BLaER1 (cell line): ENCODE measurements around the gene SOD1.

ENCODE experiments used
- H3K27ac ChIP-seq: shearing (Covaris generic); formaldehyde crosslinking; 2 replicates; pipeline ENCODE4 v1.8.1; 2022
- H3K27me3 ChIP-seq: shearing (Covaris generic); formaldehyde crosslinking; 2 replicates; pipeline ENCODE4 v1.8.1; 2022
- H3K36me3 ChIP-seq: shearing (Covaris generic); formaldehyde crosslinking; 2 replicates; pipeline ENCODE4 v1.8.1; 2022
- H3K4me1 ChIP-seq: shearing (Covaris generic); formaldehyde crosslinking; 2 replicates; pipeline ENCODE4 v1.8.1; 2022
- H3K4me2 ChIP-seq: shearing (Covaris generic); formaldehyde crosslinking; 2 replicates; pipeline ENCODE4 v1.8.1; 2022
- H3K4me3 ChIP-seq: shearing (Covaris generic); formaldehyde crosslinking; 2 replicates; pipeline ENCODE4 v1.8.1; 2022
- H3K9ac ChIP-seq: shearing (Covaris generic); formaldehyde crosslinking; 2 replicates; pipeline ENCODE4 v1.8.1; 2022
- H3K9me3 ChIP-seq: shearing (Covaris generic); formaldehyde crosslinking; 2 replicates; pipeline ENCODE4 v1.8.1; 2022
- H4K20me1 ChIP-seq: shearing (Covaris generic); formaldehyde crosslinking; 2 replicates; pipeline ENCODE4 v1.8.1; 2022
- Cebpa-rat ChIP-seq: shearing (Covaris generic); IDR thresholded peaks from 2 replicates; pipeline ENCODE4 v1.8.1; 2022

Gene SOD1

DNA sequence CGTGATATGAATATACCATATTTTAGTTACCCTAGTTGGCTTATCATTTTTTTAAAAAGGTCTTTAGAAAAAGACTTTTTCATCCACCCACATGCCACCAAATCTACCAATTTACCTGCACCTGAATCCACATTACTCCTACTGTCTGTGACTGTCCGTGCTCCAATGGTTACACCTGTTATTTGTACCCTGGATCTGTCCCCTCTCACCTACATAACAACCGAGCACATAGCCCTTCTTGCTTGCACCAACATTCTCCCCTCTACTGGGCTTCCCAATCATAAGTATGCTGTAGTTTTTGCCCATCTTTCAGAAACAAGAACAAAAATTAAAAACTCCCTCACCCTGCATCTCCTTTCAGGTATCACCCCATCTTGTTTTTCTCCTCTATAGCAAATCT lies 17.6 kb downstream of the SOD1 start:
- no peak overlapping the region for H3K9ac ChIP-seq
- H3K4me1 ChIP-seq, result no peaks in the 10 kb centered on the region
- H3K27ac ChIP-seq, result no peak overlapping the region
- no peaks in the 10 kb centered on the region for H3K9me3 ChIP-seq
- TF ChIP-seq Cebpa-rat, result no peak
- no peak overlapping the region for H3K4me3 ChIP-seq
- peaks cover 50% of the 10 kb centered on the region for H3K36me3 ChIP-seq
- no peaks in the 10 kb centered on the region for H3K27me3 ChIP-seq
- no peak overlapping the region for H3K4me2 ChIP-seq
- peaks cover 2% of the 10 kb centered on the region for H4K20me1 ChIP-seq

GRCh38 chr21:31678478-31678877 lies 19.0 kb downstream of the SOD1 start:
- Histone ChIP-seq H4K20me1 (0 out of 2 replicates have a peak, but pooled peaks cover 7% of the 10 kb centered on the region), H3K9me3 (no peaks in the 10 kb centered on the region), H3K36me3 (peaks cover 56% of the 10 kb centered on the region), H3K27me3 (no peaks in the 10 kb centered on the region), H3K4me3 (no peak overlapping the region), H3K27ac (no peak overlapping the region), H3K4me1 (no peaks in the 10 kb centered on the region), H3K4me2 (no peak overlapping the region), H3K9ac (no peak overlapping the region)
- TF ChIP-seq Cebpa-rat, result no peak

- H3K9me3 ChIP-seq, result no peaks in the 10 kb centered on the region
- no peak overlapping the region for H3K4me3 ChIP-seq
- 0 out of 2 replicates have a peak, but pooled peaks cover 7% of the 10 kb centered on the region for H4K20me1 ChIP-seq
- TF ChIP-seq Cebpa-rat, result no peak
- H3K27me3 ChIP-seq, result no peaks in the 10 kb centered on the region
- no peaks in the 10 kb centered on the region for H3K4me1 ChIP-seq
- H3K9ac ChIP-seq, result no peak overlapping the region
- peaks cover 89% of the 10 kb centered on the region for H3K36me3 ChIP-seq
- H3K4me2 ChIP-seq, result no peak overlapping the region
- H3K27ac ChIP-seq, result no peak overlapping the region
These were observed 23.1 kb downstream of the SOD1 start for GRCh38 chr21:31682620-31683019.

DNA sequence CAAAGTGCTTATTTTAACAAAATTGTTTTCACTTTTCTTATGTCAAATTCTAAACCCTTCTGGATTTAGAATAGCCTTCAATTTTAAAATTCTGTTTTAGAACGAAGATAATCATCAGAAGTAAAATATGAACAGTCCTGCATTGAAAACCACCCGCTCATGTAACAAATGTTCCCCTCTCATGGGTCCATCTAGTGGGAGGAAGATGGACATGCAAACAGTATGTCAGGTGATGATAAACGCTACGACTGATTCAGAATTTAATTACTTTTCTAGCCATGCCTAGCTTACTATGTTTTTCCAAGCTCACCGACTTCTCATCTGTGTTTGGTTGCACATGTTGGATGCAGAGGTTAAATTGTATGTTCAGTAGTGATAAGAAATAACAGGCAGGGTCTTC lies 23.5 kb downstream of the SOD1 start:
- Histone ChIP-seq H3K27ac (no peak overlapping the region), H3K27me3 (no peaks in the 10 kb centered on the region), H3K9me3 (no peaks in the 10 kb centered on the region), H3K4me3 (no peak overlapping the region), H4K20me1 (0 out of 2 replicates have a peak, but pooled peaks cover 7% of the 10 kb centered on the region), H3K9ac (no peak overlapping the region), H3K4me1 (no peaks in the 10 kb centered on the region), H3K4me2 (no peak overlapping the region), H3K36me3 (peaks cover 89% of the 10 kb centered on the region)
- TF ChIP-seq Cebpa-rat, result no peak

- no peak overlapping the region for H3K27ac ChIP-seq
- H3K9me3 ChIP-seq, result no peaks in the 10 kb centered on the region
- H4K20me1 ChIP-seq, result peaks cover 17% of the 10 kb centered on the region; the same call in 1 of the 2 replicates
- TF ChIP-seq Cebpa-rat, result no peak
- H3K4me3 ChIP-seq, result no peak overlapping the region
- H3K27me3 ChIP-seq, result no peaks in the 10 kb centered on the region
- no peaks in the 10 kb centered on the region for H3K4me1 ChIP-seq
- no peak overlapping the region for H3K4me2 ChIP-seq
- H3K36me3 ChIP-seq, result peaks cover 92% of the 10 kb centered on the region
- no peak overlapping the region for H3K9ac ChIP-seq
These were observed 25.4 kb downstream of the SOD1 start for GRCh38 chr21:31684918-31685317.

GRCh38 chr21:31686272-31686915 lies 26.9 kb downstream of the SOD1 start:
- no peaks in the 10 kb centered on the region for H3K27me3 ChIP-seq

DNA sequence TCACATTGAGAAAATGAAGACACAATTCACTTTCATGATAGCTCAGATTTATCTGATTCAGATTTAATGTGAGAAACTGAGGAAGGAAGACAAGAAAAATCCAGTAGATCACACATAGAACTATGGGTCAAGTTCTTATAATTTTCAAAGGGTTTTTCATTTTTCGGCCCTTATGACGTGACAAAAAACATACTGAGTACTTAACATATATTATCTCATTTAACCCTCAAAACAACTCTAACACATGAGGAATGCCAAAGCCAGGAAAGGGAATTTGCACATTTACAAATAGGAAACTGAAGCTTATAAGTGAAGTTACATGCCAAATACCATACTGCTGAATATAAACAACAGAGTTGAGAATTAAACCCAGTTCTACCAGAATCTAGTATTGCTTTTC lies 27.6 kb downstream of the SOD1 start:
- H4K20me1 ChIP-seq, result peaks cover 23% of the 10 kb centered on the region; the same call in 1 of the 2 replicates
- no peaks in the 10 kb centered on the region for H3K9me3 ChIP-seq
- H3K9ac ChIP-seq, result no peak overlapping the region
- H3K4me3 ChIP-seq, result no peak overlapping the region
- no peak overlapping the region for H3K4me2 ChIP-seq
- no peak overlapping the region for H3K27ac ChIP-seq
- no peaks in the 10 kb centered on the region for H3K4me1 ChIP-seq
- H3K27me3 ChIP-seq, result no peaks in the 10 kb centered on the region
- H3K36me3 ChIP-seq, result peaks cover 99% of the 10 kb centered on the region
- no peak for TF ChIP-seq Cebpa-rat

More at GRCh38 chr21:31686272-31686915, 26.9 kb downstream of the SOD1 start:
- Histone ChIP-seq H3K27ac (no peak overlapping the region), H4K20me1 (peaks cover 17% of the 10 kb centered on the region; the same call in 1 of the 2 replicates), H3K4me1 (no peaks in the 10 kb centered on the region), H3K9me3 (no peaks in the 10 kb centered on the region), H3K4me2 (no peak overlapping the region), H3K9ac (no peak overlapping the region), H3K36me3 (peaks cover 98% of the 10 kb centered on the region), H3K4me3 (no peak overlapping the region)
- TF ChIP-seq Cebpa-rat, result no peak

DNA sequence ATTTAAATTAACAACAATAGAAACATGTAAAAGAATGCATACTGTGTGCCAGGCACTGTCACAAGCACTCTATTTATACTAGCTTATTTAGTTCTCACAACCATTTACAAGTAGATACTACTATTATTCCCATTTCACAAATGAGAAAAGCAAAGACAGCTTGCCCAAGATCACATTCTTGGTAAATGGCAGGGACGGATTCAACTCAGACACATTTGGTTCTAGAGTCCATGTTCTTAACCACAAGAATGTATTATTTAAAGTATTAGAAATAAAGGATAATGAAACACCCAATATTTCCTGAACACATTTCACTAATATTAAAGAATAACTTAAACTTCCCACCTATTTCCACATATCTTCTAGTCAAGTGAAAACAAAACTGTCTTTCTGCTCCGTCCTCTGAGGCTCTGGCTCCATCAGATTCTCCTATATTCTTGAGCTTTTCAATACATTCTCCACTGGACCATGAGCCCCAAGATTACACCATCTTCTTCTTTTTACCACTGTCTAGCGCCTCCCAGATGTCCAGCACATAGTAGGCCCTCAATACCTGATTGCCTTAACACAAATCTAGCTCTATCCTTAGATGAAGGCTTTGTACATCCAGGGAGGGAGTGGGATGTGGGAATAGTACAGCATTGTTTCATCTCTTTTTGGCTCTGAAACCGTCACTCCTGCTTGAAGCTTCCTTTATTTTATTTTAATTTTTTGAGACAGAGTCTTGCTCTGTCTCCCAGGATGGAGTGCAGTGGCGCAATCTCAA lies 29.3 kb downstream of the SOD1 start:
- Histone ChIP-seq H3K4me1 (no peaks in the 10 kb centered on the region), H3K4me3 (no peak overlapping the region), H3K36me3 (peaks cover 99% of the 10 kb centered on the region), H4K20me1 (peaks cover 17% of the 10 kb centered on the region; the same call in 1 of the 2 replicates), H3K27me3 (no peaks in the 10 kb centered on the region), H3K9ac (no peak overlapping the region), H3K27ac (no peak overlapping the region), H3K4me2 (no peak overlapping the region), H3K9me3 (no peaks in the 10 kb centered on the region)
- no peak for TF ChIP-seq Cebpa-rat

DNA sequence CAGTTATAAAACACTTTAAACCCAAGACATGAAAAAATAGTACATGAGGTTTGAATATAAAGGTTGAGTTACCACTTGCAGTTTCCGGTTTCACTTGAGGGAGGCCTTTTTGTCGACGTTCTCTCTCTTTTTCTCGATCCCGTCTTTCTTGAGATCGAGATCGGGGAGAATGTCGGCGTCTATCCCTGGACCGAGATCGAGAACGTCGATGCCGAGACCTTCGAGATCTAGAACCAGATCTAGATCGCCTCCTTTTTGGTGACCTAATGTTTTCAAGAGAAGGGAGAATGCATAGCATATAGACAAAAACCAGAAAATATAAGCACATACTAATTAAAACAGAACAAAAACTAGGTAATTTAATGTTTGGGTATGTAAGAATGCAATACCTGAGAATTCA lies 33.7 kb downstream of the SOD1 start:
- H3K9ac ChIP-seq, result no peak overlapping the region
- no peaks in the 10 kb centered on the region for H3K27me3 ChIP-seq
- peaks cover 99% of the 10 kb centered on the region for H3K36me3 ChIP-seq
- no peak overlapping the region for H3K4me3 ChIP-seq
- no peak overlapping the region for H3K4me2 ChIP-seq
- H3K27ac ChIP-seq, result no peak overlapping the region
- TF ChIP-seq Cebpa-rat, result no peak
- H3K4me1 ChIP-seq, result no peaks in the 10 kb centered on the region
- peaks cover 47% of the 10 kb centered on the region for H4K20me1 ChIP-seq
- H3K9me3 ChIP-seq, result no peaks in the 10 kb centered on the region

DNA sequence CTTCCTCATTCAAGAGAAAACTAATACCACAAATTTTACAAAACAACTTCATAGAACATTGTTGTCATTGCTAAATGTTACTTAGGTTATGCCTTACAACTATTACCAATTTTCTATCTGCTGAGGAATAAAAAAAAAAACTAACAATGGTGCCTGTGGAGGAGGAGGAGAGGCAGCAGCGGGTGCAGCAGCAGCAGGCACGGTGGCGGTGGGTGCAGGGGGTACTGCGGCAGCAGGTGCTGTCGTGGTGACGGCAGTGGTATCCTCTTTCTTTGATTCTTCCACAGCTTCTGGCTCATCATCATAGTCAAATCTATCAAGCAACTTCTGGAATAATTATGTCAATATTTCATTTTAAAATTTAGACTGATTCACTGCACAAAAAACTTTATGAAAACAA lies 36.9 kb downstream of the SOD1 start:
- TF ChIP-seq Cebpa-rat, result no peak
- Histone ChIP-seq H3K27me3 (no peaks in the 10 kb centered on the region), H3K9ac (no peak overlapping the region), H3K4me2 (no peak overlapping the region), H3K9me3 (no peaks in the 10 kb centered on the region), H4K20me1 (peaks cover 62% of the 10 kb centered on the region), H3K4me1 (no peaks in the 10 kb centered on the region), H3K36me3 (peaks cover 95% of the 10 kb centered on the region), H3K4me3 (no peak overlapping the region), H3K27ac (no peak overlapping the region)
